Measurements from ENCODE around the gene OGFRL1.

Gene OGFRL1

DNA sequence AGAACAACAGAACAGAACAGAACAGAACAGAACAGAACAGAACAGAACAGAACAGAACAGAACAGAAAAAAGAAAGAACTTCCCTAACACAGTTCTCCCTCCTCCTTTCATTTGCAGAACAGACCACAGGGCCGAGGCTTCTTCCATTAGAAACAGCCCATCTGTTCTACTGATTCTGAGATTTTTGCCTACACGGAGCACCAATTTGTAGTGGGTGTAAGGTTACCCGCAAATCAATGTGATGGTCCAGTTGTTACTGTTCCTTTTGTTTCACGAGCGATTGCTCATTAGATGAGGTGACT lies 734 bp upstream of the OGFRL1 start:
- DNase-seq: peak; percentile 26

DNA sequence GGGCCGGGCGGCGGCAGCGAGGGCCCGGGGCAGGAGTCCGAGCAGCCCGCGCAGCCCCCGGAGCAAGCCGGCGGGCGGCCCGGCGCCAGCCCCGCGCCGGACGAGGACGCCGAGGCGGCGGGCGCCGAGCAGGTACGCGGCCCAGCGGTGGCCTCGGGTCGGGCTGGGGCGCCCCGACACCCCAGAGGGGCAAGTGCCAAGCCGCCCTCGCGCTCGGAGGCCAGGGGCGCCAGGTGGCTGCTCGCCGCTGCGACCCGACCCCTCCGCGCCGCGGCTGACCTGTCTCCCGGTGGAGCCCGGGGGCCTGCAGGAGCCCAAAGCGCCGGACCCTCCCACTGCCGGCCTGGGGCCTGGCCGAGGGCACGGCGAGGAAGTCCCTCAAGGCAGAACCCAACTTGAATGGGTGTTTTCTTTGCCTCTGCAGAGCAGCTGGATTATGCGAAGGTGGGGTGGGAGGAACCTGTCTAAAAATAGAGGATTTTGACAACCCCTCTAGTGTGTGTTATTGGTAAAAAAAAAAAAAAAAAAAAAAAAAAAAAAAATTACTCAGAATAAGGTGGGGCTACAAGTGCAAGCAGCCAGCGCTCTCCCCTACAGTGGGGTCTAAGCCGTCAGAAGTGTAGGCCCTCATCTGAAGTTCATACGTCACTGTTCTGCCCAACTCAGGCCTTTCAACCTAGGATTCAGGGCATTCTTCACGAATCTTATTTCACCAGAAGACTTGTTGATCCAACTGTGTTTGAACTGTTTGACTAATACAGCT lies 609 bp downstream of the OGFRL1 start:
- peak; percentile 23 for DNase-seq

DNA sequence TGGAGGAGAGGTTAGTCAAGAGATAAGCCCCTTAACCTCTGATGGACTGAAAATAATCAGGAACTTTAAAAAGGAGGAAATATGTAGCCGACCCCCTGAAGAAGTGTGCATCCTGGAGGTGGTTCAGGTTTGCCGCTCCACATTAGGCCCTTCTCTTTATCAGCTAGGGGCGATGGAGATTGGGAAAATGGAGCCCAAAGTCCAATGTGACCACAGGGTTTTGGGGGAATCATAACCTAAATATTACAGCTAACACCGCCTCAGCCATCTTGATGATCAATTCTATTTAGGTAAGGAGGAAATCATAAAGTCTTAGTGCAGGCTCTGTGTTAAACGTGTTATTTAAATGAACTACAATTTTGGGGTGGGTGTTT lies 1.2 kb downstream of the OGFRL1 start:
- DNase-seq: no peak

DNA sequence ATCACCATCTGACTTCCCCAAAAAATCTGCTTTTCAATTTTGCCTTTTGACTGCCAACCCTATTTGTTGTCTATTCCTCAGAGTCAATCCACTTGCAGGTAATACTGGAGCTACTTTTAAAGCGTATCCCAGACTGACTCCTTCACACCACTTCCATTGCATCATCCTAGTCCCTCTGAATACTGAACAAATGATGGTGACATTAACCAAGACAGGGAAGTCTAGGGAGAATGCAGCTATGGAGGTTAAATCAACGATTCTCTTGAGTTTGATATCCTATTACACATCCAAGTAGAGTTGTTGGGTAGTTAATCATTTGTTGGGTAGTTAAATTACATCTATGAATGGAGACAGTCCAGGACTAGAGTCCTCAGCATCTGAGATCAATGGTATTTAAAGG lies 2.0 kb downstream of the OGFRL1 start:
- no peak for DNase-seq

DNA sequence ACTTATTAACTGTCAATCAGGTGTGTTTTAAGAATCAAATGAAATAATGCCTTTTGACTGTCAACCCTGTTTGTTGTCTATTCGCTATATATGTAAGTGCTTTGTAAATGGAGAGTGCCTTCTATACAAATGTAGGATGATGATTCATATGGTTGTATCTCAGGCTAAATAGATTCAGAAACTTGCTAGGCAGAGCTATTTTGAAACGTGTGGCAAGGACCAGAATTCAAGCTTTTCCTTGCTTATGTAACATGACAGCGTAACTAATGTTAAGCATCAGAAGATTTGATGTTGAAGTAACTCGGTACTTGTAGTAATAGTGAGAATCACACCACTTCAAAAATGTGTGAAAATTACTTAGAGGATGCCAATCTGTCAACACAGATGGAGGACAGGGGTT lies 3.4 kb downstream of the OGFRL1 start:
- DNase-seq: no peak

DNA sequence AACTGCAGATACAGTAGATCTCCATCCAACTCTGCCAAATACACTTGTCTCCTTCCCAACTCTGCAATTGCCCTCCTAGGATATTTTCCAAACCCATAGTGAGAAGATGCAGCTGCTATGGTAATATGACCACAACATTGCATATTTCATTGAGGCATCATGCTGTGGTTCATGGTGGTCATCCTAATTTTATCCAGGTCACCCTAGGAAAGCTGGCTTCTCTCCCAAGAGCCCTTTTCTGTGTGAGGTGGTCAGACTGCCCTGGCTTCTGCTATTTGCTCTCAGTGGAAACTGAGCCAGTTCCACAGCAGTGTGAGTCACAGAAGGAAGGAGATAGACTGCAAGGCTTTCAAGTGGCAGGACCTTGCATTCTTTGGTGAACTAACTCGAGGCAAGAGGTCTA lies 5.5 kb downstream of the OGFRL1 start:
- DNase-seq: no peak

DNA sequence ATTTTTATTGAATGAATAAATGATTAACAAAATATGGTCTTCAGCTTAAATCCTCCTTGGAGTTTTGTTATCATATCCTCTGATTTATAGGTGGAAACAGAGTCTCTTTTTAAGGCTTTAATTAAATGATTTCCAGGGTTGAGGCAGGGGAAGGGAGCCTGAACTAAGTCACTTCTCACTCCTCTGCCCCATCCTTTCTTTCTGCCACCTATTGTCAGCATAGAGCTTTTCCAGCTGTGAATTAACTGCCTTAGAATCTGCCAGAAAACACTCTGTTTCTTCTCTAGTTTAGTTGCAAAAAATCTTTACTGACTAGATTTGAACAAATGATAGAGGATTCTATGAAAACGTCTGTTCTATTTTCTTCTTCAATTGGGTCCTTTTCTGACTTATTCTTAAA lies 9.8 kb downstream of the OGFRL1 start:
- DNase-seq: no peak

DNA sequence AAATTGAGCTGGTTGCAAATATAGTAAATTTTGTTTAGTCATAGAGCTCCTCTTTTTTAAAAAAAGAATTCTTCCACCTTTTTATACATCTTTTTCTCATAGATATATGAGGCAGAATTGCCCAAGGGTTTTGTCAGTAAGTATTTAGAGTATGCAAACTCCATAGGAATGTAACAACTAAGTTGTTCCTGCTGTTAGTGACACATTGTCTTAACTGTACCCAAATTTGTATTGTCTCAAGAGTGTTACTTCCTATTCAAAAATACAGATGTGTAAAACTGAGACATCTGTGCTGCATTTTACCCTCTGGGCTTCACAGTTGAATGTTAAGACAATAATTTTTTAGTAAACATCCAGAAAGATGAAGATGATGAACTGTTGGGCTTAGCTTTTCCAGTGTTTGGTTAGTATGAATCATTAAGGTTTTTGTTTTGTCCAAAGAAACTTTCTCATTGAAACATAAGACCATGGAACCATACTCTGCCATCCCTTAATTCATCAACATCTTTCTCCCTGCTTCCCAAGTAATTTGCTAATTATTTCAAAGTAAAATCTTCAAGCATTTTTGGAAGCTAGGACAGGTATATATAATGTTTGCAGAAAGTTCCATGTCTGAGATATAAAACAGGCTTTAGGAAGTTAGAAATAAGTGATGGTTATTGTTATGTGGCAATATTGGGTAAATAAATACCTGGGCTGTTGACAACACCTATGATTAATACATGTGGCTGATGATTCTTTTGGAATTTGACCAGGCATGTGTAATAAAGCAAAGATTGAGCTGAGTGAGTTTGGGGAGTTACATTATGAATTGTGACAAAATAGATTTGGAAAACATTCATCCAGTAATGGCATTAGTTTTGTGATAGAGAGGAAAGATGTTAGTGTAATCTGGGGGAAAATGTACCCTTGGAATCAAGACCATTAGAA lies 11.2 kb downstream of the OGFRL1 start:
- no peak for DNase-seq

DNA sequence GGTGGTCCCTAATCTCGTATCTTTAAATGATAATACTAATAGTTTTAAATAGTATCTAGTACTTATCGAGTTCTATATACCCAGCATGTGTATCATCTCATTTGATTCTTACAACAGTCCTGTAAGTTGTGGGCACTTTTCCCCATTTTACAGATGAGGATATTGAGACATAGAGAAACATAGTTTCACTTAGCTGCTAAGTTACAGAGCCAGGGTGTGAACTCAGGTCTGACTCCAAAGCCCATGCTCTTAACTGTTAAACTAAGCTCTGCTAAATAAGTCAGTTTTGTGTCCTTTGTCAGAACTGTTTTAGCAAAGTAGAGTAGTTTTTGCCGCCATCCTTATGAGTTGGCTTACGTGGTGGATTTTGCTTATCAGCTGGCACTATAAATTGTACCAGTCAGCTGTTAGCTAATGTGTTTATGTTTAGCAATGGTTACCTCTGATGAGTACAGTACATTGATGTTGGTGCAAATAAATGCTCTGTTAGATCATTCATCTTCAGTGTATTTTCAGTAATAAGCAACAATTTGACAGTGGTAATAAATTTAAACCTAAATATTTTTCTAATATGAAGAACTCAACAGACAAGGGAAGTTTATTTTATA lies 12.1 kb downstream of the OGFRL1 start:
- no peak for DNase-seq

DNA sequence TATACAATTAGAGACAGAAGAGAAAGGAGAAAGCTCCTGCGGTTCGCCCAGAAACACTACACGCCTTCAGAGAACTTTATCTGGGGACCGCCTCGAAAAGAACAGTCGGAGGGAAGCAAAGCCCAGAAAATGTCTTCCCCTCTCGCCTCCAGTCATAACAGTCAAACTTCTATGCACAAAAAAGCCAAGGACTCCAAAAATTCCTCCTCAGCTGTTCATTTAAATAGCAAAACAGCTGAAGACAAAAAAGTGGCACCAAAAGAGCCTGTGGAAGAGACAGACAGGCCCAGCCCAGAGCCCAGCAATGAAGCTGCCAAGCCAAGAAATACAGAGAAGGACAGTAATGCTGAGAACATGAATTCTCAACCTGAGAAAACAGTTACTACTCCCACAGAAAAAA lies 12.9 kb downstream of the OGFRL1 start:
- no peak for DNase-seq

DNA sequence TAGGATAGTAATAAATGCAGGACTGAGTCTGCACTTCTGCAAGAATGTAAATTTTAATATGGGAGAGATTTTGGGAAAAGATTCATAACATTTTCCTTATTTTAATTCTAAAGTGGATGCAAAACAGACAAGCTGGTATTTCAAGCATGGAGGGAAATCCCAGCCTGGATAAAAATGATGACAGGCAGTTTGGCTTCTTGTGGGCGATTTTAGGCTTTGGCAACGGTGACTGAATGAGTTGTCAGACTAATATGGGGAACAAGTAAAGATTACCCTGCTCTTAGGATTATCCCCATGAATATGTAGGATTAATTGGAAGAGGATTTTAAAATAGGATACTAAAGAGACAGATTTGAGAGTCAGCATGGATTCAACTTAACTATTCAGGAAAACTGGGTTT lies 21.0 kb downstream of the OGFRL1 start:
- no peak for DNase-seq

DNA sequence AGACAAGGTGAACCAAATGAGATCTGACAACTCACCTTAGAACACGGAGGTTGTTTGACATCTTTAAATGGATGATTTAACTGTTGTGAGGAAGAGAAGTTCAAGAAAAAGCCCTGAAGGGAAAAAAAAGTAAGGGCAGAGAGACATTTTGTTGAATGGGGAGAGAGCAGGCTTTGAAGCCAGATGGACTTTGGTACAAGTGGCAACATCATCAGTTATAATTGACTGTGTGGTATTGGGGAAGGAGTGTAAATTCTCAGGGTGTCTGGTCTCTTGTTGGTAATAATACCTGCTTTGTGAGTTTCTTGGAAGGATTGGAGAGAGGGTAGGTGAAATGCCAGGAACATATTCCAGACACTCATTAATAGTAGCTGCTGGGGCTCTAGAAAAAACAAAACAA lies 21.6 kb downstream of the OGFRL1 start:
- DNase-seq: no peak

DNA sequence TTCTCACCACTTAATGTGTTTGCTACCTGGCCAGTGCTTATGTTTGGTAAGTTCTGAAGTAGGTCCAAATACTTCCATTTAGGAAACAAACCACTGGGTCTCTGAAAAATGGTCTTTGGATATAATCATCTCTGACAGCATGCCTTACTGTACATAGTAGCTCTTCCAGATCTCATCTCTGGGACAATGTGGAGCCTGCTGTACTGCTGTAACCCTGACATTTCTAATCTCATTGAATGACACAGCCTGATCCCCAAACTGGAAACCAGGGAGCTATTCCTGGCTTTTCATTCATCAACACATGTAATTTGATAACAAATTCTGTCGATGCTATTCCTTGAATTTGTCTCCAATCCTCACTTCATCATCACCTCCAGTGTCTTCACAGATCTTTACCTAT lies 23.5 kb downstream of the OGFRL1 start:
- DNase-seq: no peak

DNA sequence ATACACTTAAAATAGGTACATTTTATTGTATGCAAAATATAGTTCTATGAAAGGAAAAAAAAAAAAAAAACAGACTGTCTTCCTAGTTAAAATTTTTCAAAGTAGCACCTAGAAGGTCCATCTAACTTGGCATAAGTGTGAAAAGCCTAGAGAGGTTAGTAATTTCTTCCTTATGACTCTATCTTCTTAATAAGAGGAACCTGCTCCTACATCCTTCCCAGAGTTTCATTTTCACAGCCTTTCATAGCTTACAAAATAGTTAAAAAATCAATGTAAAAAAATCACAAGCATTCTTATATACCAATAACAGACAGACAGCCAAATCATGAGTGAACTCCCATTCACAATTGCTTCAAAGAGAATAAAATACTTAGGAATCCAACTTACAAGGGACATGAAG lies 28.8 kb downstream of the OGFRL1 start:
- DNase-seq: no peak

DNA sequence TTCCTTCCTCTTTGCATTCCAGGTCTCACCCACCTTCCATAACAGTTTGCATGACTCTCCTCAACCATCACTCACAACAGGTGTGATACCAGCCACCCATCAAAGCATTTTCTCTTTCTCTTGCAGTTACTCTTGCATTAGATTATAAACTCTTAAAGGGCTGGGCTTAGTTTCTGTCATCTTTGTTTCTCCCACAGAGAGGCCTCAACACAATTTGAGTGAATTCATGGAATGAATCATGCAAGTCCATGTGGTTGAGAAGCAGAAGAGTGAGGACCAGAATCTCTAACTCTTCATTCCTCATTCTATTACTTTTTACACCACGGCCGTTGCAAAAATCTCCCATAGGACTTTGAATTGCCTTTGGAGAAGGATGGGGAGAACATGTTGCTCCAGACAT lies 31.4 kb downstream of the OGFRL1 start:
- no peak for DNase-seq

DNA sequence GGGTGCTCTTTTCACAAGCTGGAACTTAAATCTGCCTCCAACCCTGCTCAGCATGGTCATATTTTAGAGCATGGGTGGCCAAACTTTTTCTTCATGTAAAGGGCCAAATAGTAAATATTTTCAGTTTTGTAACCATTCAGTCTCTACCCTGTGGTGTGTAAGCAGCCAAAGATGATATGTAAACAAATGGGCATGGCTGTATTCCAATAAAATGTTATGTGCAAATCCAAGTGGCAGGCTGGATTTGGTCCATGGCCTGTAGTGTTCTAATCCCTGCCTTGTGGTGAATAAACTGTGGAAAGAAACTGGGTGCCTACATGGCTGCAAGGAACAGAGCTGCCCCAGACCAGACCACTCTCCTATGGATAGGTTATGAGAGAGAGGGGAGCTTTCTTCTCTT lies 32.7 kb downstream of the OGFRL1 start:
- DNase-seq: no peak

DNA sequence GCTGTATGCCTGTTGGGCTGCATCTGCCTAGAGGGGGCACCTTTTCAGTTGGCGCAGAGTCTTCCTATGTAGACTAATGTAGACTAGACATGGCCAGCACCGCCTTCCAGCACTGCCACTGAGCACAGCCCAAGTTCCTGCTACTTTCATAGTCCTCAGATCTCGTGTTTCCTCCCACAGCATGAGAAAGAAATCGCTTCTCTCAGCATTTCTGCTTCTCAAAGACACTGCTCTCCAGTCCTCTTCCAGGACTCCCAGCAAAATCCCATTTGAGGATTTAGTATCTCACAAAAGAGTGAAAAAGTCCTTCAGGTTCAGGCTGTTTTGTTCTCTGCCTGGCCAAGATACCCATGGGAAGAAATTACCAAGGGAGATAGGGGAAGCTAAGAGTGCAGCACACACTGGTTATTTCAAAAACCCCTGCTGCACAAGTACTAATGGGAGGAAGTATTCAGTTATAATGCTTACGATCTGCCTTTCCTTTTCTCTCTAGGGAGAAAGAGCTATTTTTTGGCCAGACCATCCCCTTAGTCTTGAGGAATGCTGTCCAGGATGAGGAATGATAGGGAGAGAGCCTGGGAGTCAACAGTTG lies 35.7 kb downstream of the OGFRL1 start:
- no peak for DNase-seq

DNA sequence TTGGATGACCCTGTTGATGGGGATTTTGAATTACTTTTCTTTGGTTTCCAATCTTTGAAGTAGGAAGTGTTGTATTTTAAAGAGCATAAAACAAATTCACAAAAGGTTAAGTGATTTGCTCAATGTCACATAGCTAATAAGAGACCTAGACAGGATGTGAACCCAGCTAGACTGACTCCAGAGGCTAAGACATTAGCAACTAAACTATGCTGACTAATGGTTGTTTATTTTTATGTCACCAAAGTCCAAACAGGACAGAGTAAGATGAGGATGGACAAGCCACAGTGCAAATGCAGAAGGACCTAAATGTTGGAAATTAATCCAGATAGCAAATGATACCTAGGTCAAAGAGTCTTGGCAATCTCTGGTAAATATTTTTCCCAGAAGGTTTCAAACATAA lies 38.0 kb downstream of the OGFRL1 start:
- no peak for DNase-seq

DNA sequence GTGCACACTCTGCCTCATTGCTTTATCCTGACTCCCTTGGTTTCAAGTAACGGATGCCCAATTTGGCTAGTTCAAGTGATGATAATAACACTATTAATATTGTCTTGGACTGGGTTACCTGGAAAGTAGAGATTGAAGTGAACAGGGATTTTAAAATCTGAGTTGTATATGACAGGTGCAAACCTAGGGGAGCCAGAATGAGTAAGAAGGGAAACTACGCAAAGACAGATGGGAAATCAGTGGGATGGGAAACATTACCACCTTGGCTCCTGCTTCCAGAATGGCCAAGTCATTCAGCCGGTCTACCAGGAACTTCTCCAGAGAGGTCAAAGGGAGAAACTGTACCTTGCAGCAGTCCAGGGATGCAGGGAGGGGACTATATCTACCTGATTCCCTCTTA lies 41.9 kb downstream of the OGFRL1 start:
- DNase-seq: no peak

DNA sequence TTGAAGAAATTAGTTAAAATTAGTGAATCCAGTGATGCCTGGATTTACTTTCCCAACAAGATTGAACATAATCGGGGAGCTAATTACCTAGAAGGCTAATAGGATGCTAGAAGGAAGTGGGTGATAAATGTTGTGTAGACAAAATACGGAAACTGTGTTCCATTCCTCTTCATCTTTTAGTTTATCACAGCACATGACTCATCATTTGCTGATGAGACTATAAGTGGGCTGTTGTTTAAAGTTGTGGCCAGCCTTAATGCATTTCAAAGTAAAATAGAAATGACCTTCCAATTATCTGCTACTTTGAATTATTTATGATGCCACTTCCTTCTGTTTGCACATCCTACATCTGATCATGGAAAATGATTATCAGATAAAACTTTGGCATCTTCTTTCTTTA lies 43.4 kb downstream of the OGFRL1 start:
- DNase-seq: no peak

DNA sequence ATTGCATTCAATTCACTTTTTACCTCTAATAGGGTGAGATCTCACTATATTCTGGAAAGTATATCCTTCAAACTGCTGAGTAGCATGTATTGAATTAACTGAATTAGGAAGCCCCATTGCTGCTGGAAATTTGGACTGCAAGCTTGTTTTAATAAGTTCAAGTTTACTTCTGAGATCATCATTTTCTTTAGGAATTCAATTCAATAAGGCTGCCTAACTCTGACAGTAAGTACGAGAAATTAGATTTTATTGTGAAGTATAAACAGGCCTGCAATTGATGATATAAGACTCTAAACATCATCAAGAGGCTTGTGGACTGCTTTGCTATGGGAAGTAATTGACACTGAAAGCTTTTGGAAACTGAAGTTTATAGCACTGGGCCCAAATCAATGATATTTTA lies 44.4 kb downstream of the OGFRL1 start:
- DNase-seq: no peak

DNA sequence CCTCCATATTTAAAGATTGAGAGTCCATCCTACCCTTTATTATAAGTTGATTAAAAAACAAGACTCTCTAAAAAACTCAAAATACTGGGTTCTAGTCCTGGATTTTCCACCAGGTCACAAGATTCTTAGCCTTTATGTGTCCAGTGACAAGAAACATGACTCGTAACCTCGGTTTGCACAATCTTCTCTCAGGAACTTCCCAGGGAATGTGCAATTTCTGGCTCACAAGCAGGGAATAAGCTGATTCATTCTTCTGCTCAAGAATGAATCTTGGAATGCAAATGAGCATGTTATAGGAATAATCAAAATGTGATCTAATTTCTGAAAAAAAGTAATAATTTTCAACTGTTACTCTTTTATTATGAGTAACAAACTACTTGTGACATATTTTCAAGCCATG lies 45.1 kb downstream of the OGFRL1 start:
- no peak for DNase-seq

DNA sequence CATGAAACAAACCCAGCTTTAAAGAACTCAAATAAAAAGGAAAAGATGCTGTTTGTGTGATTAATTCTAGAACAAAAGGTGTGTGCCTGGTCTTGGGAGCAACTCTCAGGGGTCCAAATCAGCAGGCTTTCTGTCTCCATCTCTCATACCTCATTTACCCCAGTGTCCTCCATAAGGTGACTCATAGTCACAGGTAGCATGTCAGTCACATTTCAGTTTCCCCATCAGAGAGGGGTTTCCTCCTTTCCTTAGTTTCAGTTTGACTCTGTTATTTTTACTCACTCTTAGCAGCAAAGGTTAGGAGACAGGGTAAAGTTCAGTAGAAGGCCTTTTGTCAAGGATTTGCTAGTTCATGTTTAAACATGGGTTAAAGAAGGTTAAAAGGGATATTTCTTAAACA lies 46.2 kb downstream of the OGFRL1 start:
- no peak for DNase-seq

DNA sequence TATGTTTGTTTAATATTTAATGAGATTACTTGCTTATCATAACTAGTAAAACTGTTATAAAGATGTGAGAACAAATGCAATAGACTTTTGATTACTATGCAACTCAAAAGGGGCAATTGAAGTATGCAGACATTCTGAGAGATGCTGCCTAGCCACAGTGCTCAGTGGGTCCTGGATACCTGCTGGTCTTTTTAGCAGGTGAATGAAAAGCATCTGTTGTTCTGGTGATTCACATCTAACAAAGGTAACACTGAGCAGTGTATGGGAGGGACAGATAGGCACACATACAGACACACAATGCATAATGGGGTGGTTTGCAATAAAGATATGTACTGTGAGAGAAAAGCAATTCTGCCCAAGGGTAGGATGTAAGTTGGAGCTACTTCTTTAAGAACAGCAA lies 46.9 kb downstream of the OGFRL1 start:
- no peak for DNase-seq

Measured in NCI-H1694 (cell line).